A673 (cell line): ENCODE data around the gene TFAP2A. TPM values are rescaled to one million over a fixed set of nuclear protein-coding genes. Genes with fewer than 3 reads are reported as not detected.

Source experiments
- BruUV-seq: library from RNA; stranded (reverse); fragments of 400-500 nt; replicated peaks from 2 replicates; lab custom pipeline; 2021; lab: Mats Ljungman, UMichigan
- CTCF ChIA-PET: fragments of 300-600 bp; sonication (Branson Sonifier 250); formaldehyde crosslinking; loops from one replicate; lab custom pipeline; 2022; ENCODE audit warnings: antibody characterized with exemption; lab: Charles Lee
- POLR2A ChIA-PET: fragments of 300-600 bp; sonication (Branson Sonifier 250); formaldehyde crosslinking; loops from one replicate; lab custom pipeline; 2022; ENCODE audit warnings: antibody characterized with exemption; ENCODE audit not compliant: low non-redundant PET; lab: Charles Lee
- DNase-seq: peaks from one replicate; pipeline ENCODE4 v3.0.0-alpha.2; 2015; ENCODE audit warnings: low spot score
- H3K27ac ChIP-seq: fragments of 200-600 bp; sonication (generic); 2 replicates; pipeline ENCODE4 v1.5.1; 2016; ENCODE audit warnings: mixed run types, low read depth, mild to moderate bottlenecking, mixed read lengths, antibody characterized with exemption, low read length; ENCODE audit not compliant: poor library complexity, severe bottlenecking
- H3K27me3 ChIP-seq: fragments of 200-600 bp; sonication (generic); replicated peaks from 2 replicates; pipeline ENCODE4 v1.6.1; 2017; ENCODE audit warnings: mixed run types, low read depth, mild to moderate bottlenecking, mixed read lengths, antibody characterized with exemption, low read length; ENCODE audit not compliant: insufficient read depth, poor library complexity
- H3K36me3 ChIP-seq: fragments of 200-600 bp; sonication (generic); 2 replicates; pipeline ENCODE4 v1.6.1; 2016; ENCODE audit warnings: mixed run types, mild to moderate bottlenecking, mixed read lengths, antibody characterized with exemption, low read length; ENCODE audit not compliant: insufficient read depth, poor library complexity, severe bottlenecking
- H3K4me1 ChIP-seq: fragments of 200-600 bp; sonication (generic); 2 replicates; pipeline ENCODE4 v1.6.1; 2017; ENCODE audit warnings: mixed run types, mild to moderate bottlenecking, mixed read lengths, antibody characterized with exemption, low read length; ENCODE audit not compliant: insufficient read depth, poor library complexity, severe bottlenecking
- H3K4me3 ChIP-seq: fragments of 200-600 bp; sonication (generic); 2 replicates; pipeline ENCODE4 v1.5.1; 2016; ENCODE audit warnings: low read depth, mixed run types, mild to moderate bottlenecking, mixed read lengths, low read length; ENCODE audit not compliant: poor library complexity, severe bottlenecking
- H3K9me3 ChIP-seq: fragments of 200-600 bp; sonication (generic); 2 replicates; pipeline ENCODE4 v1.6.1; 2016; ENCODE audit warnings: mixed run types, low read depth, mild to moderate bottlenecking, mixed read lengths, antibody characterized with exemption, low read length; ENCODE audit not compliant: poor library complexity, severe bottlenecking
- CTCF ChIP-seq: fragments of 300-800, 200-600 bp; sonication (generic); conservative IDR thresholded peaks from 2 replicates; pipeline ENCODE4 v1.5.1; 2017; ENCODE audit warnings: low read depth, mild to moderate bottlenecking, antibody characterized with exemption, low read length, moderate library complexity, mixed read lengths
- EZH2 ChIP-seq: fragments of 200-600 bp; sonication (generic); IDR thresholded peaks from 2 replicates; pipeline ENCODE4 v1.6.1; 2017; ENCODE audit warnings: borderline replicate concordance, low read depth, mild to moderate bottlenecking, mixed read lengths, antibody characterized with exemption, low read length; ENCODE audit not compliant: poor library complexity, severe bottlenecking
- intact Hi-C: fragments of 100-400 bp; cut with micrococcal nuclease; formaldehyde crosslinking; loops from one replicate; pipeline ENCODE4 v1.10.0; 2022; ENCODE audit not compliant: unreplicated experiment
- total RNA-seq: library from RNA; stranded (reverse); gene quantifications from 2 replicates; pipeline ENCODE4 v1.2.3, GENCODE V29; 2021

TFAP2A gene
- total RNA-seq, 1 experiment from 2014 or later = 19.3 TPM

GRCh38 chr6:10355115-10355702 lies 59.7 kb downstream of the TFAP2A start:
- H3K9me3 ChIP-seq = no peaks in the 10 kb centered on the region
- ChIA-PET CTCF (no interaction called here), POLR2A (interaction anchor here (0.9 kb wide), 1 partner anchor 11 kb away, joined by 3 read pairs; no protein-coding TSS in a partner anchor)
- no TSS peak for BruUV-seq
- no peak overlapping the region for H3K27ac ChIP-seq
- no peaks in the 10 kb centered on the region for H3K36me3 ChIP-seq
- H3K27me3 ChIP-seq = no peaks in the 10 kb centered on the region
- no peaks in the 10 kb centered on the region for H3K4me1 ChIP-seq
- intact Hi-C loops = no loop called here
- no peak overlapping the region for H3K4me3 ChIP-seq
- no peak for DNase-seq
- TF ChIP-seq CTCF (no peak), EZH2 (no peak)

- DNase-seq = no peak
- ChIA-PET CTCF (no interaction called here), POLR2A (no interaction called here)
- TF ChIP-seq EZH2 (no peak), CTCF (no peak)
- no peaks in the 10 kb centered on the region for H3K27me3 ChIP-seq
- no peaks in the 10 kb centered on the region for H3K9me3 ChIP-seq
- intact Hi-C loops = no loop called here
- BruUV-seq = no TSS peak
- H3K27ac ChIP-seq = no peak overlapping the region
- no peaks in the 10 kb centered on the region for H3K36me3 ChIP-seq
- H3K4me1 ChIP-seq = no peaks in the 10 kb centered on the region
- no peak overlapping the region for H3K4me3 ChIP-seq
Measured at GRCh38 chr6:10351791-10352190, 63.1 kb downstream of the TFAP2A start.

- BruUV-seq = no TSS peak
- no peak overlapping the region for H3K4me3 ChIP-seq
- no peak for TF ChIP-seq CTCF
- TF ChIP-seq EZH2 = no peak
- no peaks in the 10 kb centered on the region for H3K4me1 ChIP-seq
- intact Hi-C loops = no loop called here
- DNase-seq = no peak
- H3K9me3 ChIP-seq = no peaks in the 10 kb centered on the region
- CTCF ChIA-PET = interaction anchor here (0.7 kb wide), 1 partner anchor 1367 kb away, joined by 18 read pairs; no protein-coding TSS in a partner anchor
- H3K36me3 ChIP-seq = no peaks in the 10 kb centered on the region
- no peak overlapping the region for H3K27ac ChIP-seq
- POLR2A ChIA-PET = no interaction called here
- H3K27me3 ChIP-seq = no peaks in the 10 kb centered on the region
Measured at GRCh38 chr6:10350720-10351119, 64.2 kb downstream of the TFAP2A start.
